Measurements from ENCODE around the gene GPRC5D. TPM values are rescaled to one million over a fixed set of nuclear protein-coding genes. Genes with fewer than 3 reads are reported as not detected.

GPRC5D gene
- total and polyA plus RNA-seq, 3 donors from 2014 or later, result 0.68 to 5.5 (median 4.0) TPM

- no peaks in the 10 kb centered on the region for H3K36me3 ChIP-seq (ENCODE audit: low read depth, missing control alignments)
- peaks cover 10% of the 10 kb centered on the region for H3K4me1 ChIP-seq
- DNase-seq, result no peak
- WGBS, 2 donors, result 87 to 88% methylated on average over 10 to 14 of the region's 14 CpGs
- no peaks in the 10 kb centered on the region for H3K27me3 ChIP-seq
- TF ChIP-seq POLR2A (IDR thresholded peaks at IDR 0.05) (no peak), CTCF (IDR thresholded peaks at IDR 0.05) (no peak)
- no peaks in the 10 kb centered on the region for H3K9me3 ChIP-seq
- H3K4me3 ChIP-seq, result no peak overlapping the region
- no peak overlapping the region for H3K27ac ChIP-seq
- intact Hi-C loops (cut with DNase I; ENCODE audit: low total_unique reads), result no loop called here
Observed at GRCh38 chr12:12908252-12908651, 43.7 kb downstream of the GPRC5D start.

- no peaks in the 10 kb centered on the region for H3K9me3 ChIP-seq
- H3K27ac ChIP-seq, result no peak overlapping the region
- intact Hi-C loops (cut with DNase I; ENCODE audit: low total_unique reads), result no loop called here
- peaks cover 11% of the 10 kb centered on the region for H3K4me1 ChIP-seq
- no peak for DNase-seq
- no peaks in the 10 kb centered on the region for H3K27me3 ChIP-seq
- no peak overlapping the region for H3K4me3 ChIP-seq
- 92 to 93% methylated on average over 5 of the region's 5 CpGs for WGBS, 2 donors
- no peak for TF ChIP-seq POLR2A (IDR thresholded peaks at IDR 0.05)
- no peak for TF ChIP-seq CTCF (IDR thresholded peaks at IDR 0.05)
- no peaks in the 10 kb centered on the region for H3K36me3 ChIP-seq (ENCODE audit: low read depth, missing control alignments)
Observed at GRCh38 chr12:12907552-12907951, 44.4 kb downstream of the GPRC5D start.

GRCh38 chr12:12903642-12904609 is 48.0 kb downstream of the GPRC5D start:
- no peak for DNase-seq
- Histone ChIP-seq H3K36me3 (ENCODE audit: low read depth, missing control alignments) (no peaks in the 10 kb centered on the region), H3K4me1 (peaks cover 14% of the 10 kb centered on the region), H3K27me3 (no peaks in the 10 kb centered on the region), H3K4me3 (no peak overlapping the region), H3K27ac (peak overlapping the region in 1 of 2 donors; percentile 55), H3K9me3 (no peaks in the 10 kb centered on the region)
- WGBS, 2 donors, result 75 to 77% methylated on average over 14 of the region's 14 CpGs
- intact Hi-C loops (cut with DNase I; ENCODE audit: low total_unique reads), result no loop called here
- TF ChIP-seq POLR2A (IDR thresholded peaks at IDR 0.05), result no peak

- DNase-seq, result no peak
- Histone ChIP-seq H3K9me3 (no peaks in the 10 kb centered on the region), H3K27me3 (no peaks in the 10 kb centered on the region), H3K4me1 (peaks cover 14% of the 10 kb centered on the region), H3K4me3 (no peak overlapping the region), H3K36me3 (ENCODE audit: low read depth, missing control alignments) (no peaks in the 10 kb centered on the region), H3K27ac (peak overlapping the region in 1 of 2 donors; percentile 83)
- no peak for TF ChIP-seq POLR2A (IDR thresholded peaks at IDR 0.05)
- TF ChIP-seq CTCF (IDR thresholded peaks at IDR 0.05), result no peak
- intact Hi-C loops (cut with DNase I; ENCODE audit: low total_unique reads), result no loop called here
Observed at GRCh38 chr12:12902036-12902435, 49.9 kb downstream of the GPRC5D start.

- DNase-seq, result no peak
- Histone ChIP-seq H3K27me3 (no peaks in the 10 kb centered on the region), H3K27ac (peak overlapping the region in 1 of 2 donors; percentile 83), H3K4me1 (peaks cover 14% of the 10 kb centered on the region), H3K9me3 (no peaks in the 10 kb centered on the region), H3K36me3 (ENCODE audit: low read depth, missing control alignments) (no peaks in the 10 kb centered on the region), H3K4me3 (no peak overlapping the region)
- intact Hi-C loops (cut with DNase I; ENCODE audit: low total_unique reads), result no loop called here
- TF ChIP-seq CTCF (IDR thresholded peaks at IDR 0.05), result no peak
- no peak for TF ChIP-seq POLR2A (IDR thresholded peaks at IDR 0.05)
- WGBS, 2 donors, result 81 to 84% methylated on average over 10 of the region's 10 CpGs
Observed at GRCh38 chr12:12901158-12901791, 50.7 kb downstream of the GPRC5D start.

All from testis (tissue), 3 donors.